Esophagus squamous epithelium (tissue), 4 donors: Measurements from ENCODE around the gene KLHL33.

ENCODE experiments used
- POLR2A ChIP-seq, 4 donors: fragments of 450-650 bp; IDR thresholded peaks; one replicate each; pipeline ENCODE4 v1.6.1; 2017; ENCODE audit warnings: antibody characterized with exemption in 4 of 4, mild to moderate bottlenecking in 4 of 4, moderate library complexity in 3 of 4
- TF ChIP-seq, protein P1 (sequence below), 6 experiments: fragments of 450-650 bp in 4 of 6; fragments of 200-600 bp in 2 of 6; sonication (generic) in 2 of 6; IDR thresholded peaks; one replicate each; pipeline ENCODE4 v1.5.1; 2016 to 2019; ENCODE audit warnings: antibody characterized with exemption in 6 of 6, mild to moderate bottlenecking in 4 of 6, moderate library complexity in 4 of 6

DNA sequence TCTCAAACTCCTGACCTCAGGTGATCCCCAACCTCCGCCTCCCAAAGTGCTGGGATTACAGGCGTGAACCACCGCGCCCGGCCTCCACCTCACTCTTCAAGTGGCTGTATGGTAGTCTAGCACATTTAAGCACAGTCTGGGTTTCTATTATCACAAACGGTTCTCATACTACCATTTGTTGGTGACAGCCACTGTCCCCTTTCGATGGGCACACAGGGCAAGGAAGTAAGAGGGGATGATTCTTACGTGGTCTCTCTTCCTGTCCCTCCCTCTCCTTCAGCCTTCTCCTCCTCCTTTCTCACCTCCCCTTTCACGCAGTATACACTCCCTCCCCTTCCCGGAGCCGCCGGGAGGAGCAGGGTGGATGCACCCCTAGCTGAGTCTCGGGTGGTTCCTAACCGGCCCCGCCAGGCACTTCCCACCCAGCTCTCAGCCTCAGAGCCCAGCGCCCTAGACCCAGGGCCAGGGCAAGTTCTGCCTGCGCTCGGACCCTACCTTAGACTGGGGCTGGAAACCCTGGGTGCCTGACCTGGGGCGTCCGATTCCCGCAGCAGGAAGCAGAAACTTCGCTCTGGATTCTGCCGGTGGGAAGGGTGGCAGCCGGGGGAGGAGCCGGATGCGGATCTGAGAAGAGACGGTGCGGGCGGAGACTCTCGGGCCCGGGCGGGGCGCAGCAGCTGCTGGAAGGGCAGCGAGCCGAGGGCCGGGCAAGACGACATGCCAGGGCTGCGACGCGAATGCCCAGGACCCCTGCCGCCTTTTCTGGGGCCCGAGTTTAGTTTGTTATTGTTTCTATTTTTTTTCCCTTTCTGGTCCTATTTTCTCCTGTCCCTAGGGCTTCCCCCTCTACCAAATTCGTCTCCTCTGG, 22.9 kb downstream of the KLHL33 start, which contains the start of gene TEP1:
- TF ChIP-seq, protein P1, sequence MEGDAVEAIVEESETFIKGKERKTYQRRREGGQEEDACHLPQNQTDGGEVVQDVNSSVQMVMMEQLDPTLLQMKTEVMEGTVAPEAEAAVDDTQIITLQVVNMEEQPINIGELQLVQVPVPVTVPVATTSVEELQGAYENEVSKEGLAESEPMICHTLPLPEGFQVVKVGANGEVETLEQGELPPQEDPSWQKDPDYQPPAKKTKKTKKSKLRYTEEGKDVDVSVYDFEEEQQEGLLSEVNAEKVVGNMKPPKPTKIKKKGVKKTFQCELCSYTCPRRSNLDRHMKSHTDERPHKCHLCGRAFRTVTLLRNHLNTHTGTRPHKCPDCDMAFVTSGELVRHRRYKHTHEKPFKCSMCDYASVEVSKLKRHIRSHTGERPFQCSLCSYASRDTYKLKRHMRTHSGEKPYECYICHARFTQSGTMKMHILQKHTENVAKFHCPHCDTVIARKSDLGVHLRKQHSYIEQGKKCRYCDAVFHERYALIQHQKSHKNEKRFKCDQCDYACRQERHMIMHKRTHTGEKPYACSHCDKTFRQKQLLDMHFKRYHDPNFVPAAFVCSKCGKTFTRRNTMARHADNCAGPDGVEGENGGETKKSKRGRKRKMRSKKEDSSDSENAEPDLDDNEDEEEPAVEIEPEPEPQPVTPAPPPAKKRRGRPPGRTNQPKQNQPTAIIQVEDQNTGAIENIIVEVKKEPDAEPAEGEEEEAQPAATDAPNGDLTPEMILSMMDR (IDR thresholded peaks at IDR 0.05): no peak
- TF ChIP-seq POLR2A (IDR thresholded peaks at IDR 0.05): peak in 3 of 4 donors; percentile 11 to 84 (median 80)
